Suprapubic skin (tissue), 3 donors: ENCODE results near the gene ITGA4.

Experiments
- POLR2A ChIP-seq, 2 donors: fragments of 450-650 bp; IDR thresholded peaks; one replicate each; pipeline ENCODE4 v1.6.1; 2017; ENCODE audit warnings: antibody characterized with exemption in 2 of 2, mild to moderate bottlenecking in 2 of 2, moderate library complexity in 2 of 2
- TF ChIP-seq, protein P1 (sequence below), 2 donors: fragments of 200-600 bp in 1 of 2; fragments of 450-650 bp in 1 of 2; sonication (generic) in 1 of 2; IDR thresholded peaks; one replicate each; pipeline ENCODE4 v1.5.1; 2016 to 2019; ENCODE audit warnings: antibody characterized with exemption in 2 of 2, mild to moderate bottlenecking in 1 of 2, moderate library complexity in 1 of 2

DNA sequence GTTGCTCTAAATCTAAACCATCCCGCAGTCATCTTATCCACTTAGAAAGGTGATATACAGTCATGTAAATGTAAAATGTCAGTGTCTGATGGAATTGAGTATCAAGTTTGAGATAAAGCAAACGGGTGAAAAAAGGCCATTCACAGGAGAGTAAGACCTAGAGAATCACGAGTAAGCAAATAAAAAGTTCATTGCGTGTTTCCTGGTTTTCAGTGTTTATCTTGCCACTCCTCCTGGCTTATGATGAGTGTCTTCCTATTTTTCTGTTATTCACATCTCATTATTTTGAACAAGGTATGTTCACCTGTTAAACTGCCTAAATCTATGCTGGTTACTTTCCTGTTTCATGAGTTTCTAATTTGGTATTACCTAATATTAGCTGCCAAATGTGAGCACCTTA lies 68.8 kb downstream of the ITGA4 start:
- TF ChIP-seq, protein P1, sequence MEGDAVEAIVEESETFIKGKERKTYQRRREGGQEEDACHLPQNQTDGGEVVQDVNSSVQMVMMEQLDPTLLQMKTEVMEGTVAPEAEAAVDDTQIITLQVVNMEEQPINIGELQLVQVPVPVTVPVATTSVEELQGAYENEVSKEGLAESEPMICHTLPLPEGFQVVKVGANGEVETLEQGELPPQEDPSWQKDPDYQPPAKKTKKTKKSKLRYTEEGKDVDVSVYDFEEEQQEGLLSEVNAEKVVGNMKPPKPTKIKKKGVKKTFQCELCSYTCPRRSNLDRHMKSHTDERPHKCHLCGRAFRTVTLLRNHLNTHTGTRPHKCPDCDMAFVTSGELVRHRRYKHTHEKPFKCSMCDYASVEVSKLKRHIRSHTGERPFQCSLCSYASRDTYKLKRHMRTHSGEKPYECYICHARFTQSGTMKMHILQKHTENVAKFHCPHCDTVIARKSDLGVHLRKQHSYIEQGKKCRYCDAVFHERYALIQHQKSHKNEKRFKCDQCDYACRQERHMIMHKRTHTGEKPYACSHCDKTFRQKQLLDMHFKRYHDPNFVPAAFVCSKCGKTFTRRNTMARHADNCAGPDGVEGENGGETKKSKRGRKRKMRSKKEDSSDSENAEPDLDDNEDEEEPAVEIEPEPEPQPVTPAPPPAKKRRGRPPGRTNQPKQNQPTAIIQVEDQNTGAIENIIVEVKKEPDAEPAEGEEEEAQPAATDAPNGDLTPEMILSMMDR (IDR thresholded peaks at IDR 0.05), result no peak
- no peak for TF ChIP-seq POLR2A (IDR thresholded peaks at IDR 0.05)
